ENCODE results near the gene PCDHA4.

The PCDHA4 gene

GRCh38 chr5:140857177-140857986 is 50.5 kb downstream of the PCDHA4 start:
- DNase-seq (ENCODE audit: low spot score): no peak

GRCh38 chr5:140857987-140858240 is 51.0 kb downstream of the PCDHA4 start:
- no peak for DNase-seq (ENCODE audit: low spot score)

GRCh38 chr5:140862441-140863295 is 55.8 kb downstream of the PCDHA4 start:
- no peak for DNase-seq (ENCODE audit: low spot score)

All from kidney capillary endothelial cell (primary cell).